HG02623 (cell line): ENCODE measurements around the gene ZNF280B.
"Not testable (repeated sequence)": the region's sequence is repeated elsewhere in the genome, so short reads cannot be mapped to it uniquely, and the experiment has no call there.

Source experiments
- ATAC-seq: cut with Tn5 transposase; IDR thresholded peaks from one replicate; pipeline ENCODE4 v1.9.1; 2021; ENCODE audit warnings: moderate library complexity; ENCODE audit not compliant: unreplicated experiment

Gene ZNF280B

DNA sequence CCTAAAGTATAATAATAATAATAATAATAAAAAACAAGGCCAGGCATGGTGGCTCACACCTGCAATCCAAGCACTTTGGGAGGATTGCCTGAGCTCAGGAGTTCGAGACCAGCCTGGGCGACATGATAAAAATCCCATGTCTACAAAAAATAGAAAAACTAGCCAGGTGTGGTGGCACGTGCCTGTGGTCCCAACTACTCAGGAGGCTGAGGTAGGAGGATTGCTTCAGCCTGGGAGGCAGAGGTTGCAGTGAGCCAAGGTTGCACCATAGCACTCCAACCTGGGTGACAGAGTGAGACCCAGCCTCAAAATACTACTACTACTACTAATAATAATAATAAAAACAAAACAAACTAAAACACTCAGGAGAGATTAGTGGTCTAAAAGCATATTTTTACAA lies 27.1 kb upstream of the ZNF280B start:
- ATAC-seq, result no peak

DNA sequence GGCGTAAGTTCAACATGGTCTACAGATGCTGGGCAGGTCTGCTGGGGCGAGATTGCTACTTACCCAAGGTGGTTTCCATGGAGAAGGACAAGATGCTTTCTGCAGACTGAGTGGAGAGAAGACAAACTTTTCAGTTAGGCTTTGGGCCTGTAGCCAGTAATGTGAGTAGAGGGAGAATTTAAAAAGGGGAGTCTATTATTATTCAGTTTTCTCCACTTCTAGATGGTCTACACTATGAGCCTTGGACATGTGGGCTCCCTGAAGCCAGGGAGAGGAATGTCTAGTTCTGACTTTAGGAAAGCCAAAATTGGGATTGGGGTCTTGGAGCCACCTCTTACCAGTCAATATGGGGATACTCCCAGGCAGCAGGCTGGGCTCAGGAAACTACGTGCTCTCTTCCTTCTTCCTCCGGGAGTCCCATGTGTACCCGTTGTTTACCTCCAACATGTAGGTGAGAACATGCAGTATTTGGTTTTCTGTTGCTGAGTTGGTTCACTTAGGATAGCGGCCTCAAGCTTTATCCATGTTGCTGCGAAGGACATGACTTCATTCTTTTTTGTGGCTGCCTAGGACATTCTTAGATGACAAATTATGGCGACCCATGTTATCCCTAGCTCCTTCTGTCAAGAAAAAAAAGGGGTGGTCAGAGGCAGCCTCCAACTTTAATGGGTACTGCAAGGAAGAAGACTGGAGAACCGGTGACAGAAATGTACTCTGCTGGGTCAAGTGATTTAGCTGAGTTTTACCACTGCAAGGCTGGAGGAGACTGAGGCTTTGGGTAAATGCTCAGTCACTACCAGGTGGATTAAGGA lies 26.3 kb upstream of the ZNF280B start:
- no peak for ATAC-seq

DNA sequence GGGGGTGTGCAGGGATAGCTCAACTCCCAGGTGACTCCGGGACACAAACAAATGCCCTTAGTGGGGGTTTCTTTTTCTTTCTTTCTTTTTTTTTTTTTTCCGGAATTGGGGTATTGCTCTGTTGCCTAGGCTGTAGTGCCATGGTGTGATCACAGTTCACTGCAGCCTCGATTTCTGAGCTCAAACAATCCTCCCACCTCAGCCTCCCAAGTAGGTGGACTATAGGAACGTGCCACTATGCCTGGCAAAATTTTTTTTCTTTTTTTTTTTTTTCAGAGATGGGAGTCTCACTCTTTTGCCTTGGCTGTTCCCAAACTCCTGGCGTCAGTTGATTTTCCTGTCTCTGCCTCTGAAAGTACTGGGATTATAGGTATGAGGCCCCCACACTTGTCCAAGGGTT lies 25.3 kb upstream of the ZNF280B start:
- ATAC-seq, result no peak

GRCh38 chr22:22533417-22533816 lies 24.9 kb upstream of the ZNF280B start:
- no peak for ATAC-seq

GRCh38 chr22:22532547-22533071 lies 24.1 kb upstream of the ZNF280B start:
- not testable (repeated sequence) for ATAC-seq

DNA sequence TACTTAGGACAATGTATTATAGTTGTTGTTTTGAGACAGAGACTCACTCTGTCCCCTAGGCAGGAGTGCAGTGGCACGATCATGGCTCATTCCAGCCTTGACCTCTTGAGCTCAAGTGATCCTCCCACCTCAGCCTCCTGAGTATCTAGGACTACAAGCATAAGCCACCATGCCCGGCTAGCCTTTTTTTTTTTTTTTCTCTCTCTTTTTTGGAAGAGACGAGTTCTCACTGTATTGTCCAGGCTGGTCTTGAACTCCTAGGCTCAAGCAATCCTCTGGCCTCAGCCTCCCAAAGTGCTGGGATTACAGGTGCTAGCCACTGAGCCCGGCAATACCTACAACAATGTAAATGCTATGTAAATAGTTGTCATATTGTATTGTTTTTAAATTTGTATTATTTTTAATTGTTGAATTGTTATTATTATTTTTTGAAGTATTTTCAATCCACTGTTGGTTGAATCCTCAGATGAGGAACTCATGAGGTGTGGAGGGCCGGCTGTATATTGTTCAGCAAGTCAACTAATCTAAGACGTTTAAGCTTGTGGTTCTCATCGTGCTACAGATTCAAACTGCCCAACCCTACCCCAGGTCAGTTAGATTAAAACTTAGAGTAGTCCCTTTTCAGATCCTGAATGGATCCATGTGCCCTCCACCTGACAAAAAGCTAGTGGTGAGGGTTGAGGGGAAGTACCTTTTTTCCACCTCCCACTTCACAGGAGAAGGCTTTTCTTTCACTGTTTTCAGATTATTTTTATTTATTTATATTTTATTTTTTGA lies 23.4 kb upstream of the ZNF280B start:
- ATAC-seq, result no peak

GRCh38 chr22:22528780-22529179 lies 20.2 kb upstream of the ZNF280B start:
- ATAC-seq, result no peak

DNA sequence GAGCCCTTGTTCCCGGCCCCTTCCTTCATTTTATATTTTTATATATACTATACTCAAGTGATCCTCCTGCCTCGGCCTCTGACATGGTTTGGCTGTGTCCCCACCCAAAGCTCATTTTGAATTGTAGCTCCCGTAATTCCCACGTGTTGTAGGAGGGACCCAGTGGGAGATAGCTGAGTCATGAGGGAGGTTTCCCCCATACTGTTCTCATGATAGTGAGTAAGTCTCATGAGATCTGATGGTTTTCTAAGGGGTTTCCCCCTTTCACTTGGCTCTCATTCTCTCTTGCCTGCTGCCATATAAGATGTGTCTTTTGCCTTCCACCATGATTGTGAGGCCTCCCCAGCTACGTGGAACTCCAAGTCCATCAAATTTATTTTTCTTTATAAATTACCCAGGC lies 18.8 kb upstream of the ZNF280B start:
- ATAC-seq, result no peak

- ATAC-seq, result no peak
Measured at GRCh38 chr22:22526125-22526912, 17.8 kb upstream of the ZNF280B start.

DNA sequence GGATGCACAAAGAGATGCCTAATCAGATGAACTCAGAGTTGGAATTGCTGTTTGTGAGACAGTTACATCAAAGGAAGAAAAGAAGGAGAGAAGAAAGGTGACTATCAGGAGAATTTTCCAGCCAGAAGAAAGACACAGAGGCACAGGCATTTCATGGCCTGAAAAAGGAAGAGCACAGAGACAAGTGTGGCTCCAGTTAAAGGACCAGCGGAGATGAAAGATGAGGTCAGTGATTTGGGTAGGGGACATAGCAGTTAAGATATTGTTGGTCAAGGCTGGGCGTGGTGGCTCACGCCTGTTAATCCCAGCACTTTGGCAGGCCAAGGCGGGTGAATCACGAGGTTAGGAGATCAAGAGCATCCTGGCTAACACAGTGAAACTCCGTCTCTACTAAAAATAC lies 15.0 kb upstream of the ZNF280B start:
- no peak for ATAC-seq

- no peak for ATAC-seq
Measured at GRCh38 chr22:22521631-22522030, 13.1 kb upstream of the ZNF280B start.

GRCh38 chr22:22520667-22521602 lies 12.4 kb upstream of the ZNF280B start:
- ATAC-seq, result no peak

DNA sequence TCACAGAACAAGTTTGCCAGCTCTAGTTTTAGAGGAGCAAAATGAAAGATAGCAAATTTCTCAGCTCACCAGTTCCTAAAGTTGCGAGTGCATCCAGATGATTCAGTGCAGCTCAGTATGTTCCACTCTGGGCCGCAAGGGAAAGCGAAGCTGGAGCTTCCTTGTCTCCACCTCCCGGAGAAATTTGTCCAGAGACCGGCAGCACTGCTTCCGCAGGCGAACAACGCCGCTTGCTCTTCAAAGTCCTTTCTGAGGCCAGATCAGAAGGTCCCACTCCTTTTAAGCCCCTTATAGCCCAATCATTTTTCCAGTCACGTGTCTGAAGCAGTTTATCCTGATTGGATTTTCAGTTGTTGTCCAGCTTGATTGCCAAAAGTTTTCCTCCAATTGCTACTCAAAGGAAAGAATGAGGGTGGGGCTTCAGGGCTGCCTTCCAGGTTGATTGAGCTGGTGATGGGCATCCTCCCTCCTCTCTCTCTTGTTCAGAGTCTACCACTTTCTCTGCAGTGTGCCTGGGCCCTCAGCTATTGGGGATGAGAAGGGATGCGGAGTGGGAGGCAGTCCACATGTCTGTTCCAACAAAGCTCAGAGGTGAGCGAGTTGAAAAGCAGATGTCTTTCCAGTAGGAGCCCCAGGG lies 11.6 kb upstream of the ZNF280B start, which contains the start of gene ZNF280A:
Gene ZNF280A (minus strand): TSS at position 251 of the 637 bp plus-strand sequence. CDS start 4,640 bp downstream, outside the sequence.
- ATAC-seq, result no peak

GRCh38 chr22:22519591-22519990 lies 11.0 kb upstream of the ZNF280B start:
- ATAC-seq, result no peak

GRCh38 chr22:22516992-22517391 lies 8.4 kb upstream of the ZNF280B start:
- ATAC-seq, result no peak

DNA sequence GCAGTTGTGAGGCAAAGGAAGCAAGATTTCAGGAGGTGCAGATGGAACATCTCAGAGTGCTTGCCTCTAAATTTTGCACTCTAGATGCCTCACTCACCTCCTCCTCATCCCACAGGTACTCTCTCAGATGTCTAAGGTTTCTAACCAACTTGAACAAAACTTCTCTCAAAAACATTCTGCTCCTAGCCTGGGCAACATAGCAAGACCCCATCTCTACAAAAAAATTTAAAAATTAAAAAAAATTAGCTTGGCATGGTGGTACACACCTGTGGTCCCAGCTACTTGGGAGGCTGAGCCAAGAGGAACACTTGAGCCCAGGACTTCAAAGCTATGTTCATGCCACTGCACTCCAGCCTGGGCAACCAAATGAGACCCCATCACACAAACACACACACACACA lies 7.3 kb upstream of the ZNF280B start:
- ATAC-seq, result no peak

- not testable (repeated sequence) for ATAC-seq
Measured at GRCh38 chr22:22514431-22514830, 5.9 kb upstream of the ZNF280B start.

DNA sequence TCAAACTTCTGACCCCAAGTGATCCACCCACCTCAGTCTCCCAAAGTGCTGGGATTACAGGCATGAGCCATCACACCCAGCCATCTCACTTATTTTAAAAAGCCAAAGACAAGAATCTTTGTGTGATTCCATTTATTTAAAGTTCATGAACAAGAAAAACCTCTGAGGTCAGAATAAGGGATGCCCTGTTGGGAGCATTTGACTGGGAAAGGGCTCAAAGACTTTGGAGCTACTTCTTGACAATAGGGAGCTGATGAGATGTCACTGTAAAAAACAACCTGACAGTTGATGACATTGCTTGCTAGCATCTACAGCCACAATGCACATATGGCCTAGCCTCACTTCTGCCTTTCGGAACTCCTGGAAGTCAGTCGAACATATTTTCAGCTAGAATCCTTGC lies 5.1 kb upstream of the ZNF280B start:
- ATAC-seq, result no peak

DNA sequence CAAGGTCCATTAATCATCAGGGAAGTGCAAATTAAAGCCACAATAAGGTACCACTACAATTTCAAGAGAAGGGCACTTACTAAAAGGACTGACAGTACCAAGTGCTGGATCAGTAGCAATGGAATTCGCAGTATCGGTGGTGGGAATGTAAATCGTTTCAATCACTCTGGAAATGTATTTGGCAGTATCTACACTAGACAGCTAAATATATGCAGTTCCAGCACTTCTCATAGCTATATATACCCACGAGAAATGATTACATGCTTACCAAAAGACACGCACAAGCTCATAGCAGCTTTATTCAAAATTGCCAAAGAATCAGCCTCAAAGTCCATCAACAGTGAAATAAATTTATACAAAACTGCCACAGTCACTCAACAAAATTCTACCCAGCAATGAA lies 4.4 kb upstream of the ZNF280B start:
- ATAC-seq, result no peak

GRCh38 chr22:22510833-22511232 lies 2.3 kb upstream of the ZNF280B start:
- not testable (repeated sequence) for ATAC-seq
